Sciatic nerve (tissue), 2 donors: ENCODE results near the gene RER1. TPM values are rescaled to one million over a fixed set of nuclear protein-coding genes. Genes with fewer than 3 reads are reported as not detected.

Source experiments
- ATAC-seq: fragments of 200-7000 bp; cut with Tn5 transposase; one replicate; pipeline ENCODE4 v1.9.1; 2020; ENCODE audit warnings: mild to moderate bottlenecking, moderate library complexity
- DNase-seq: peaks from one replicate; pipeline ENCODE4 v3.0.0-alpha.2; 2020; ENCODE audit warnings: low spot score
- intact Hi-C: fragments of 100-400 bp; cut with DNase I; formaldehyde crosslinking; loops from one replicate; pipeline ENCODE4 v1.14.2; 2022
- total RNA-seq: library from RNA; stranded (reverse); fragmentation: NEBNext Ultra II Directional; extraction: Animal tissue kit (Norgen Biotek cat#: 25700); gene quantifications from one replicate; pipeline ENCODE4 v1.2.1, GENCODE V29; 2021
- donor health status: DM: no; HTN: no; CAD: no.
- donor health status: DM: no; HTN: no; CAD: no.

RER1 gene
- total RNA-seq, 1 donor from 2014 or later, result 87.3 TPM

DNA sequence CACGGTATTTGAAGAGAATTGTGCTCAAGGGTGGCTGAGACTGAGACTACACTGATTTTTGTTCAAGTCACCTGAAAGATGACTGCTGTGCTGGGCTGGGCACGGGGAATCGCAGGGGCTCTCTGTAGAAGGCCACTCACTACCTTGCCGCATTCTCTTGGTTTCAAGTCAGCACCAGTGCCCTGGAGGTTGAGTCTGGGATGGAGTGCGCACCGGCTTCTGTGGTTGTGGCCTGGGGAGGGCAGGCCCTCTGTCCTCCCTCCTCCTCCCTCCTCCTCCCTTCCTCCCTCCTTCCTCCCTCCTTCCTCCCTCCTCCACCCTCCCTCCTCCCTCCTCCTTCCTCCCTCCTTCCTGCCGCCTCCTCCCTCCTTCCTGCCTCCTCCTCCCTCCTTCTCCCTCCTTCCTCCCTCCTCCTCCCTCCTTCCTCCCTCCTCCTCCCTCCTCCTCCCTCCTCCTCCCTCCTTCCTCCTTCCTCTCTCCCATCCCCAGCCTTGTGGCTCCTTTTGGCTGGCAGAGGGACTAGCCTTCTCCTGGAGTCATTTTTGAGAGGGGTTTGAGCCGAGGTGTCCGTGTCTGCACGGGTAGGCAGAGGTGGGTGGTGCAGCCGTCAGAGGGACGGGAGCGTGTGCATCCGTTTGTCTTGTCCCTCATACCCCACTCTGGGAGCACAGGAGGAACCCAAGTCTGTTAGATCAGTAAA, 9.5 kb downstream of the RER1 start:
- DNase-seq (no peak), ATAC-seq (no peak)
- intact Hi-C loops, result no loop called here

GRCh38 chr1:2402420-2402819, 10.8 kb downstream of the RER1 start:
- no peak for ATAC-seq
- DNase-seq, result no peak
- intact Hi-C loops, result no loop called here

DNA sequence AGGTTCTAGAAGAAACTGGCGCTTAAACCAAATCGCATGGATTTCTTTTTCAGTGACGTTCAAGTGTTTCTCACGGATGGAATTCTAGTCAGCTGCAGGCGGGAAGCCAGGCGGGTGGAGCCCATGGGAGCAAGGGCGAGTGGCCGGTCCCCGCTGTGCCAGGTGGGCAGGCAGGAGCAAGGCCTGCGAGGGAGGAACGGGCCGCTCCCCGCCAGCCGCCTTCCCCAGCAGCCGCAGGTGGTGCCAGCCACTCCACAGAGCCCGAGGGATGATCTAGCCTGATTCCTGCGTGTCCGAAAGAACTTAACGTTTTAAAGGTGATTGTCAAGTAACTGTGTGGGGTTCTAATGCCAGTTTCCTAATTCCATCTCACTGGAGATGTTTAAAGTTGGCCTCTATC, 11.6 kb downstream of the RER1 start:
- DNase-seq (no peak), ATAC-seq (no peak)
- intact Hi-C loops, result no loop called here

- ATAC-seq, result no peak
- intact Hi-C loops, result no loop called here
- DNase-seq, result no peak
Measured at GRCh38 chr1:2404142-2404889, 12.7 kb downstream of the RER1 start.

DNA sequence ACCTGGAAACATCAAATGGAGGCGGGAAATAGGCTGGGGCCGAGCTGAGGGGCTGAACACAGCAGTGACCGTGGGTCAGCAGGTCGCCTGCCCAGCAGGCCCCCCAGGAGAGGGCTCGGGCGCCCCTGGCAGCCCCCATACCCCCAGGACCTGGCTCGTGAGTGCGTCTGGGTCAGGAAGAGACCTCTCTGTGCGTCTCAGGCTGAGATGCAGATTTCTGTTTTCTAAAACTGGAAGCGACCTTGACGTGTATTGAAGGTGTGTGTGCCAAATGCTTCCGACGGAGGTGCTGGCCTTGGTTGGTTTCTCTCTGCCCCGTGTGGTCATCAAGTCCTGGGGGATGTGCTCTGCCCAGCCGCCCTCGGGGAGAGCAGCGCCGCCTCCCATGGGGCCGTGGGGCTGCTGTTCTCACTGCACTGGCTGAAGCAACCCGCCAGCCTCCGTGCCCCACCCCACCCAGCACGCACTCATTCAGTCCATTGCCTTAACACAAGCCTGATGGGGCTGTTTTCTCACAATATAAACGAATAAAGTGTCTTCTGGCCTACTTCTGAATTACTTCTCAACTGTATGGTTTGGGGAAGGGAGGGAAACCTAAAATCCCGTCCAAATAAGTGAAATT, 13.4 kb downstream of the RER1 start:
- intact Hi-C loops, result no loop called here
- ATAC-seq, result no peak
- no peak for DNase-seq

DNA sequence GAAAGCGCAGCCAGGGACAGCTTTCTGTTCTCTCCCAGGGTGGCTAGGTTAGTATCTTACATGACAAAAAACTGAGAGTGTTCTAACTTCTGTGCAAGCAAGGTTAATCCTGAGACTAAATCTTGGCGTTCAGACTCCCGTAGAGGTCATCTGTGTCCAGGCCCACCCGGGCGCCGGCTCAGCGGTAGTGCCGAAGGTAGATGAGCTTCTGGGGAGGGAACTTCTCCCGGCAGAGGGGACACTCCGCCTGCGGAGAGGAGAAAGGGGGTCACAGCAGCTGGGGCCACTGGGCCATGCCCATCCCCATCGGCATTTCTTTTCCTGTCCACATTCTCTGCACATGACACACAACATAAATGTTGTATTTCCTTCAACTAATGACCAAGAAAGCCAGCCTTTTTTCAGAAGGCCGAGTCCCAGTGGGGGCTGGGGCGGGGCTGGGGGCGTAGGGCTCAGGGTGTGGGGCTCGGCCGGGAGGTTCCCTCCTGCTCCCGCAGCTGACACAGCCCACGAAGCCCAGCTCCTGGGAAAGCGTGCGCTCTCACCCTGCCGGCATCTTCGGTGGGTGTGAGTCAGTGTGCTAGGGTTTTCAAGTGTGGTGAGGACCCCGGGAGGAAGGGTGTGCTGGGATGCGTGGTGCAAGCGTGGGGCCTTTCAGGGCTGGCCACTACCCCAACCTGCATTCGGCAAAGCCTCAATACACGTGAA, 14.1 kb downstream of the RER1 start:
- intact Hi-C loops, result no loop called here
- ATAC-seq (no peak), DNase-seq (no peak)

GRCh38 chr1:2406451-2407041, 14.9 kb downstream of the RER1 start:
- intact Hi-C loops, result no loop called here
- ATAC-seq (no peak), DNase-seq (no peak)

GRCh38 chr1:2407166-2407990, 15.7 kb downstream of the RER1 start:
- ATAC-seq (no peak), DNase-seq (no peak)
- intact Hi-C loops, result no loop called here

- DNase-seq (no peak), ATAC-seq (no peak)
- intact Hi-C loops, result no loop called here
Measured at GRCh38 chr1:2407991-2408275, 16.3 kb downstream of the RER1 start.

DNA sequence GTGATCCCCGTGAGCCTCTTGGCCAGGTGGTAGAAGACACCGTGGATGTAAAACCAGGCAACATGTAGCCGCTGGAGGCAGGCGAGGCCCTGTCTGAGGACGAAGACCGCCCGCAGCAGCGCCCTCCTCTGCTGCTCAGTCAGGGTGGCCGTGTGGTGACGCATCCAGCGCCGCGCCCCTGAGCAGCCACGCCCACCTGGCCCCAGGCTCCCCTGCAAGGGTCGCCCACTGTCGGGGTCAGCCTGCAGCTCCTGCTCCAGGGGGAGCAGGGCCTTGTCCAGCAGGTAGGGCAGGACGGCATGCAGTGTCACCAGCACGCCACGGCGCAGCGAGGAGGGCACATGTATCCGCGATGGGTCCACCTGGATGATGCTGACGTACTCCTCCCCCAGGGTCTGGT, 16.8 kb downstream of the RER1 start:
- intact Hi-C loops, result no loop called here
- ATAC-seq, result no peak

GRCh38 chr1:2408859-2409276, 17.2 kb downstream of the RER1 start:
- intact Hi-C loops, result no loop called here
- ATAC-seq, result no peak
- DNase-seq, result no peak

More for the DNA sequence above, 16.8 kb downstream of the RER1 start:
- DNase-seq, result no peak

DNA sequence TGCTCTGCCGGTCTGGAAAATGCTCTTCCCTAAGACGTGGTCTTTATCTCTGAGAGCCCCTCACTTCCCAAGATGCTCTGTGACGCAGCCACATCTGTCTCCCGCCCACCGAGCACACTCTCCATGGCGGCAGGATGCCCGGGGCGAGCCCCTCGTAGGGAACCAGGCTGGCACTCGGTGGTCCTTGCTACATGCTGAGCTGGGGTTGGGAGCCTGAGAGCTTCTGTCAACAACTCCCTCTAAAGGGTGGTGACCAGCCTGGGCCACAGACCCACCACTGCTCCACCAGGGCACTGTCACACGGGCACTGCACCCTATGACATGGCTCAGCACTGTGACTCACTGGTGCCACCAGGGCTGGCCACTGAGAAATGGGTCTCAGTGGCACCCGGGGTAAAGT, 18.1 kb downstream of the RER1 start:
- intact Hi-C loops, result no loop called here
- ATAC-seq (no peak), DNase-seq (no peak)

GRCh38 chr1:2411801-2412394, 20.3 kb downstream of the RER1 start:
- ATAC-seq, result peak; percentile 3
- DNase-seq, result no peak

DNA sequence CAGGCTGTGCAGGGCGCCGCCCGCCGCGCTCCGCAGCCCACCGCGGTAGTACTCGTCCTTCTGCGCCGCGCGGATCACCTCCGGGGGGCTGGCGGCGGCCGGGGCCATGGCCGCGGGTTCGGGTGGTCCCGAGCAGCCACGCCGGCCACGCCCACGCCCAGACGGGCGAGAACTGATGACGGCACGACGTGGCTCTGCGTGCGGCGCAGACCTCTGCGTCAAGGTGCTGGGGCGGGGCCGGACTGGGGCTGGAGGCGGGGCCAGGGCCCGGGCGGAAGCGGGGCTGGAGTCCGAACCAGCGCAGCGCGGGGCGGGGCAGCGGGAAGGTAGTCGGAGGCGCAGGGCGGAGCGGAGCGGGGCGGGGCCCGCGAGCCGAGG, 20.7 kb downstream of the RER1 start, which contains the start of gene PEX10:
Gene PEX10, minus strand, starts transcription at position 170 of the 378 bp plus-strand sequence. Its CDS starts 62 bp downstream, at position 108.
- intact Hi-C loops, result no loop called here
- ATAC-seq, result peak; percentile 94
- DNase-seq, result peak; percentile 99

More at GRCh38 chr1:2411801-2412394, 20.3 kb downstream of the RER1 start:
- intact Hi-C loops, result no loop called here

DNA sequence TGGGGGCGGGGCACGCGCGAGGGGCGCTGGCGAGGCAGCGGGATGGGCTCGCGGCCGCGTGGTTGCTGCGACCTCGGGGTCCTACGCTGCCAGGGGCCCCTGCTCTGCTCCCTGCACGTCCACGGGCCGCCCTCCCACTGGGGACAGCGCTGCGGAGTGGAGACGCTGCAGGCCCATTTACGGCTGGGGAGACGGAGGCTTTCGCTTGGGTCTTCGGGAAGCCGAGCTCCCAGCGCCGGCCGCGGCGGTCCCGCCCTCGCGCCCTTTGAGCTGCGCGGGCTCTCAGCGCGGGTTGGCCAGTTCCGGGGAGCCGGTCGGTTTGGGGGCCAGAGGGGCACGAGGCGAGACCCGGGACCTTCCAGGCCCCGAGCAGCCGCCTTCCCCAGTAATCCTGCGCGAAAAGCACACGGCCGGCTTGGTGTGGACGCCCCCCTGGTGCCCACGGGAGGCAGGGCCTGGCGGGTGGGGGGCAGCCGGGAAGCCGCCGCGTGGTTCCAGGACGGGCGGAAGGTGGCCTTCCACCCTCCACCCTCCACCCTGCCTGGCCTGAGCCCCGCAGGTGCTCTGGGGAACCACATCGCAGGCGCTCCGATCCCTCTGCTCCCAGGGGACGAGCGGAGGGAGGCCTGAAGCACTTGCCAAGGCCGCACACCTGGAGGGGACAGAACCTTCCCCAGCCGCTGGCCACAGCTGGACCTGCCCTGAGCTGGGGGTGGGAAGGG, 21.3 kb downstream of the RER1 start:
- DNase-seq (no peak), ATAC-seq (peak; percentile 7)
- intact Hi-C loops, result no loop called here

GRCh38 chr1:2413495-2414296, 22.1 kb downstream of the RER1 start:
- no peak for DNase-seq
- intact Hi-C loops, result loop anchor here (2.0 kb wide), 1 partner anchor 135 kb away; no protein-coding TSS in a partner anchor

More at GRCh38 chr1:2413495-2414296, 22.1 kb downstream of the RER1 start:
- ATAC-seq, result peak; percentile 3
